ENCODE measurements around the gene PARD3. TPM values are rescaled to one million over a fixed set of nuclear protein-coding genes. Genes with fewer than 3 reads are reported as not detected.

PARD3 gene
- total RNA-seq, 4 donors from 2014 or later: 27.3 to 65.3 (median 55.6) TPM

DNA sequence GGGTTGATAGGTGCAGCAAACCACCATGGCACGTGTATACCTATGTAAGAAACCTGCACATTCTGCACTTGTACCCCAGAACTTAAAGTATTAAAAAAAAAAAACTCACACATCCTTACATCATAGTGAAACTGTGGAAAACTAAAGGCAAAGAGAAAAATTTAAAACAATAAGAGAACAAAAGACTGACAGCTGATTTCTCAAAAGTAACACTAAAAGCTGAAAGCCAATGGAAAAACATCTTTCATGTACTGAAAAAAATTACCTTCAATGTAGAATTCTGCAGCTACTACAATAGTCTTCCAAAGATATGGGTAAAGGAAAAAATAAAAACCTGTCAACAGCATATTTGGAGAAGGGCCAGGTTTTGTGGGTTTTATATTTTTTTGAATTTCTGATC, 751.5 kb downstream of the PARD3 start:
- H3K27me3 ChIP-seq: no peaks in the 10 kb centered on the region
- in situ Hi-C loops (cut with MboI; ENCODE audit: low pct_ligation_motif_present in 1 of 4, low pct_unique_long_range_greater_than_20kb in 1 of 4, low sequenced_read_pairs in 3 of 4): no loop called here

GRCh38 chr10:34061841-34062240, 753.3 kb downstream of the PARD3 start:
- no peak for DNase-seq
- Histone ChIP-seq H3K4me1 (no peaks in the 10 kb centered on the region), H3K36me3 (no peaks in the 10 kb centered on the region), H3K27ac (no peak overlapping the region), H3K27me3 (no peaks in the 10 kb centered on the region), H3K9me3 (peaks cover 15 to 23% of the 10 kb centered on the region in 2 donors), H3K4me3 (no peak overlapping the region)
- TF ChIP-seq POLR2AphosphoS5 (IDR thresholded peaks at IDR 0.05) (no peak), POLR2A (IDR thresholded peaks at IDR 0.05) (no peak), EP300 (IDR thresholded peaks at IDR 0.05; ENCODE audit: low read depth) (no peak), CTCF (IDR thresholded peaks at IDR 0.05) (no peak)
- intact Hi-C loops (cut with DNase I; ENCODE audit: low total_unique reads): no loop called here
- in situ Hi-C loops (cut with MboI; ENCODE audit: low pct_ligation_motif_present in 1 of 4, low pct_unique_long_range_greater_than_20kb in 1 of 4, low sequenced_read_pairs in 3 of 4): no loop called here

More for the DNA sequence above, 751.5 kb downstream of the PARD3 start:
- H3K27ac ChIP-seq: no peak overlapping the region
- H3K4me1 ChIP-seq: no peaks in the 10 kb centered on the region
- TF ChIP-seq CTCF (IDR thresholded peaks at IDR 0.05): no peak
- no peak for TF ChIP-seq POLR2AphosphoS5 (IDR thresholded peaks at IDR 0.05)
- no peak for TF ChIP-seq EP300 (IDR thresholded peaks at IDR 0.05; ENCODE audit: low read depth)
- no peak for TF ChIP-seq POLR2A (IDR thresholded peaks at IDR 0.05)
- 89 to 90% methylated on average over 1 of the region's 1 CpG for WGBS, 2 donors (ENCODE audit: low coverage in 1 of 2)
- intact Hi-C loops (cut with DNase I; ENCODE audit: low total_unique reads): no loop called here
- H3K4me3 ChIP-seq: no peak overlapping the region
- H3K9me3 ChIP-seq: peaks cover 15 to 23% of the 10 kb centered on the region in 2 donors
- DNase-seq: no peak
- H3K36me3 ChIP-seq: no peaks in the 10 kb centered on the region

Small RNA genes within 50 kb of the gene (small RNA-seq; reads per million reads assigned to genes)
- gene ELOBP4: 0 reads per million in 4 donors
- gene RF00019: 0 reads per million in 4 donors
- 0 reads per million in 4 donors for gene RPL37P18
